ENCODE data around the gene UFD1.

- TF ChIP-seq CTCF (IDR thresholded peaks at IDR 0.05) (no peak), EP300 (IDR thresholded peaks at IDR 0.05) (no peak)
These were observed 28.4 kb downstream of the UFD1 start for GRCh38 chr22:19450363-19451175.
